IMR-90 (cell line): ENCODE measurements around the gene CNTN5. TPM values are rescaled to one million over a fixed set of nuclear protein-coding genes. Genes with fewer than 3 reads are reported as not detected.

Source experiments
- ATAC-seq: fragments of 200-7000 bp; cut with Tn5 transposase; 2 replicates; pipeline ENCODE4 v1.9.1; 2020; ENCODE audit warnings: low read depth, mild to moderate bottlenecking, moderate library complexity
- BruUV-seq: library from RNA; stranded (reverse); fragments of 400-500 nt; replicated peaks from 2 replicates; lab custom pipeline; 2021; lab: Mats Ljungman, UMichigan
- CTCF ChIA-PET: fragments of 300-600 bp; formaldehyde crosslinking; extraction: SDS; loops from one replicate; lab custom pipeline; 2021; ENCODE audit warnings: antibody characterized with exemption; lab: Yijun Ruan, JAX
- POLR2A ChIA-PET: fragments of 300-600 bp; sonication (Branson Sonifier 250); formaldehyde crosslinking; loops from one replicate; lab custom pipeline; 2022; ENCODE audit warnings: antibody characterized with exemption; ENCODE audit not compliant: unreplicated experiment; lab: Charles Lee
- DNase-seq: peaks from one replicate; pipeline ENCODE4 v3.0.0; 2013
- H2AFZ ChIP-seq: replicated peaks from 2 replicates; pipeline ENCODE3; 2013; ENCODE audit warnings: low read length, mild to moderate bottlenecking; ENCODE audit not compliant: poor library complexity
- H2AK5ac ChIP-seq: 2 replicates; pipeline ENCODE4 v1.6.1; 2013; ENCODE audit warnings: low read depth, low read length, inconsistent platforms
- H2AK9ac ChIP-seq: replicated peaks from 2 replicates; pipeline ENCODE3; 2013; ENCODE audit warnings: mild to moderate bottlenecking, low read depth, low read length, moderate library complexity; ENCODE audit not compliant: poor library complexity
- H2BK120ac ChIP-seq: 2 replicates; pipeline ENCODE4 v1.6.1; 2013; ENCODE audit warnings: low read depth, low read length, inconsistent platforms
- H2BK15ac ChIP-seq: 3 replicates; pipeline ENCODE4 v1.6.1; 2013; ENCODE audit warnings: low read depth, low read length, inconsistent platforms
- H2BK20ac ChIP-seq: 2 replicates; pipeline ENCODE4 v1.6.1; 2013; ENCODE audit warnings: low read depth, mild to moderate bottlenecking, inconsistent platforms, low read length, moderate library complexity
- H2BK5ac ChIP-seq: 2 replicates; pipeline ENCODE4 v1.6.1; 2013; ENCODE audit warnings: mild to moderate bottlenecking, low read depth, low read length, inconsistent platforms; ENCODE audit not compliant: poor library complexity, severe bottlenecking
- H3K14ac ChIP-seq: replicated peaks from 2 replicates; pipeline ENCODE4 v1.6.1; 2013; ENCODE audit warnings: low read depth, low read length, inconsistent platforms
- H3K18ac ChIP-seq: 2 replicates; pipeline ENCODE4 v1.6.1; 2013; ENCODE audit warnings: low read depth, low read length, control low read depth
- H3K23ac ChIP-seq: 2 replicates; pipeline ENCODE4 v1.6.1; 2013; ENCODE audit warnings: low read depth, low read length, inconsistent platforms
- H3K27ac ChIP-seq: 2 replicates; pipeline ENCODE4 v1.5.1; 2013; ENCODE audit warnings: mild to moderate bottlenecking, control low read depth, low read length; ENCODE audit not compliant: insufficient read depth
- H3K27me3 ChIP-seq: 2 replicates; pipeline ENCODE4 v1.6.1; 2013; ENCODE audit warnings: low read length; ENCODE audit not compliant: control insufficient read depth, insufficient read depth
- H3K36me3 ChIP-seq: 2 replicates; pipeline ENCODE4 v1.6.1; 2013; ENCODE audit warnings: low read length, mixed read lengths; ENCODE audit not compliant: control insufficient read depth, insufficient read depth
- H3K4ac ChIP-seq: 2 replicates; pipeline ENCODE4 v1.6.1; 2013; ENCODE audit warnings: low read depth, low read length, inconsistent platforms
- H3K4me1 ChIP-seq: 2 replicates; pipeline ENCODE4 v1.6.1; 2013; ENCODE audit warnings: low read length, mixed read lengths; ENCODE audit not compliant: control insufficient read depth, insufficient read depth
- H3K4me2 ChIP-seq: 2 replicates; pipeline ENCODE4 v1.6.1; 2013; ENCODE audit warnings: low read depth, mild to moderate bottlenecking, control low read depth, low read length, moderate library complexity
- H3K4me3 ChIP-seq: 2 replicates; pipeline ENCODE4 v1.5.1; 2013; ENCODE audit warnings: low read depth, mild to moderate bottlenecking, control low read depth, low read length, moderate library complexity; ENCODE audit not compliant: insufficient read depth
- H3K56ac ChIP-seq: 2 replicates; pipeline ENCODE4 v1.6.1; 2013; ENCODE audit warnings: low read length, inconsistent platforms; ENCODE audit not compliant: insufficient read depth; ENCODE audit errors: extremely low read depth
- H3K79me1 ChIP-seq, 2 experiments: 2 replicates each; pipeline ENCODE4 v1.6.1; 2013; ENCODE audit warnings: low read length in 2 of 2, inconsistent platforms in 1 of 2, low read depth in 1 of 2
- H3K9ac ChIP-seq: 2 replicates; pipeline ENCODE4 v1.6.1; 2013; ENCODE audit warnings: low read depth, low read length, control low read depth
- H3K9me1 ChIP-seq: 2 replicates; pipeline ENCODE4 v1.6.1; 2013; ENCODE audit warnings: low read length, inconsistent platforms; ENCODE audit not compliant: insufficient read depth
- H3K9me3 ChIP-seq: 2 replicates; pipeline ENCODE4 v1.6.1; 2013; ENCODE audit warnings: low read length; ENCODE audit not compliant: control insufficient read depth, insufficient read depth
- H4K20me1 ChIP-seq: 2 replicates; pipeline ENCODE4 v1.6.1; 2013; ENCODE audit warnings: low read length, inconsistent platforms; ENCODE audit not compliant: insufficient read depth
- H4K5ac ChIP-seq: 2 replicates; pipeline ENCODE4 v1.6.1; 2013; ENCODE audit warnings: mild to moderate bottlenecking, low read depth, low read length, control low read depth
- H4K8ac ChIP-seq, 2 experiments: 2 replicates each; pipeline ENCODE4 v1.6.1; 2013; ENCODE audit warnings: low read depth in 2 of 2, low read length in 2 of 2, control low read depth in 1 of 2, inconsistent platforms in 1 of 2
- H4K91ac ChIP-seq: 2 replicates; pipeline ENCODE4 v1.6.1; 2013; ENCODE audit warnings: low read depth, low read length, inconsistent platforms; ENCODE audit not compliant: insufficient read depth
- BHLHE40 ChIP-seq: fragments of 150-350 bp; IDR thresholded peaks from 2 replicates; pipeline ENCODE4 v1.6.1; 2016; ENCODE audit warnings: mild to moderate bottlenecking, low read depth, low read length
- CEBPB ChIP-seq: IDR thresholded peaks from 2 replicates; pipeline ENCODE4 v1.6.1; 2012; ENCODE audit warnings: low read depth, low read length, improper control_type of control experiment
- CHD1 ChIP-seq: IDR thresholded peaks from 2 replicates; pipeline ENCODE4 v1.6.1; 2012; ENCODE audit warnings: low read depth, low read length, improper control_type of control experiment
- CTCF ChIP-seq: conservative IDR thresholded peaks from 2 replicates; pipeline ENCODE4 v1.5.1; 2012; ENCODE audit warnings: mild to moderate bottlenecking, low read depth, low read length, improper control_type of control experiment
- ELK1 ChIP-seq: fragments of 150-350 bp; IDR thresholded peaks from 2 replicates; pipeline ENCODE4 v1.6.1; 2016; ENCODE audit warnings: low read depth, mild to moderate bottlenecking, low read length, moderate library complexity, borderline replicate concordance
- FOS ChIP-seq: fragments of 150-350 bp; IDR thresholded peaks from 2 replicates; pipeline ENCODE4 v1.6.1; 2016; ENCODE audit warnings: low read depth, low read length
- MAFK ChIP-seq: IDR thresholded peaks from 2 replicates; pipeline ENCODE4 v1.6.1; 2012; ENCODE audit warnings: low read depth, low read length, improper control_type of control experiment
- MAZ ChIP-seq: IDR thresholded peaks from 2 replicates; pipeline ENCODE4 v1.6.1; 2012; ENCODE audit warnings: low read depth, mild to moderate bottlenecking, low read length, improper control_type of control experiment, moderate library complexity, borderline replicate concordance
- MXI1 ChIP-seq: IDR thresholded peaks from 2 replicates; pipeline ENCODE4 v1.6.1; 2012; ENCODE audit warnings: low read depth, mild to moderate bottlenecking, low read length, moderate library complexity, borderline replicate concordance
- NFE2L2 ChIP-seq: fragments of 150-350 bp; IDR thresholded peaks from 2 replicates; pipeline ENCODE4 v1.6.1; 2016; ENCODE audit warnings: low read depth, mild to moderate bottlenecking, low read length
- RAD21 ChIP-seq: IDR thresholded peaks from 2 replicates; pipeline ENCODE4 v1.6.1; 2012; ENCODE audit warnings: low read length, improper control_type of control experiment
- RCOR1 ChIP-seq: IDR thresholded peaks from 2 replicates; pipeline ENCODE4 v1.6.1; 2012; ENCODE audit warnings: mild to moderate bottlenecking, low read length, improper control_type of control experiment; ENCODE audit not compliant: insufficient replicate concordance
- RFX5 ChIP-seq: IDR thresholded peaks from 2 replicates; pipeline ENCODE4 v1.8.0; 2012; ENCODE audit warnings: low read depth, mild to moderate bottlenecking, low read length, moderate library complexity
- SMC3 ChIP-seq: fragments of 150-350 bp; IDR thresholded peaks from 2 replicates; pipeline ENCODE4 v1.6.1; 2016; ENCODE audit warnings: low read depth, mild to moderate bottlenecking, antibody characterized with exemption, low read length, moderate library complexity
- WGBS, 2 experiments: methylation state at CpG; one replicate each; pipeline versions ENCODE4 v1.1.5 to v1.1.7; 2013; ENCODE audit warnings: missing lambda C conversion rate in 2 of 2; ENCODE audit not compliant: insufficient read length in 1 of 2; ENCODE audit errors: extremely low coverage in 2 of 2; 5-methylcytosine and 5-hydroxymethylcytosine counted together
- dilution Hi-C: fragments of 300-500 bp; cut with HindIII; formaldehyde crosslinking; loops from one replicate; pipeline ENCODE4 v1.14.3; 2018; ENCODE audit warnings: low sequenced_read_pairs; ENCODE audit not compliant: unreplicated experiment
- in situ Hi-C: fragments of 300-500 bp; cut with MboI; formaldehyde crosslinking; loops from 3 replicates; pipeline ENCODE4 v1.14.3; 2019; ENCODE audit warnings: low sequenced_read_pairs, inconsistent platforms, mixed read lengths
- intact Hi-C: fragments of 100-400 bp; cut with micrococcal nuclease; formaldehyde crosslinking; loops from 2 replicates; pipeline ENCODE4 v1.10.0; 2022
- polyA plus RNA-seq, 3 experiments: library from polyadenylated mRNA; depleted of rRNA; stranded (reverse); fragments of >200 nt; gene quantifications; 2 replicates each; pipeline ENCODE4 v1.2.3, GENCODE V29; 2012; ENCODE audit warnings: low replicate concordance in 1 of 3
- total RNA-seq: library from RNA; depleted of rRNA; stranded (reverse); fragments of >200 nt; gene quantifications from 2 replicates; pipeline ENCODE4 v1.2.3, GENCODE V29; 2012

CNTN5 gene
- total and polyA plus RNA-seq, 2 of the 4 experiments (the other 2 are of a cell fraction) = not detected

GRCh38 chr11:99068832-99069231 is 48.1 kb downstream of the CNTN5 start:
- no CpG with 5 or more reads among the region's 2 CpGs for WGBS, 2 experiments
- no peak overlapping the region for H3K18ac ChIP-seq

More at GRCh38 chr11:99068832-99069231, 48.1 kb downstream of the CNTN5 start:
- DNase-seq = no peak
- Histone ChIP-seq H2BK15ac (no peak overlapping the region), H4K8ac (no peak overlapping the region), H3K36me3 (no peaks in the 10 kb centered on the region), H4K5ac (no peak overlapping the region), H2AFZ (no peak overlapping the region), H3K56ac (no peak overlapping the region), H3K27me3 (no peaks in the 10 kb centered on the region), H3K9me3 (no peaks in the 10 kb centered on the region), H3K79me1 (no peaks in the 10 kb centered on the region), H3K9me1 (no peaks in the 10 kb centered on the region), H3K14ac (no peak overlapping the region), H4K20me1 (no peaks in the 10 kb centered on the region), H4K91ac (no peak overlapping the region), H2AK9ac (no peak overlapping the region), H3K4me1 (no peaks in the 10 kb centered on the region), H3K9ac (no peak overlapping the region), H2BK20ac (no peak overlapping the region), H2AK5ac (no peak overlapping the region), H3K4me2 (no peak overlapping the region), H2BK120ac (no peak overlapping the region), H3K27ac (no peak overlapping the region), H3K4ac (no peak overlapping the region), H2BK5ac (no peak overlapping the region), H3K4me3 (no peak overlapping the region), H3K23ac (no peak overlapping the region)
- in situ Hi-C loops = no loop called here
- ATAC-seq = no peak
- intact Hi-C loops = no loop called here
- POLR2A ChIA-PET = no interaction called here
- CTCF ChIA-PET = interaction anchor here (0.6 kb wide), 1 partner anchor 770 kb away, joined by 3 read pairs; no protein-coding TSS in a partner anchor
- dilution Hi-C loops = no loop called here
- TF ChIP-seq NFE2L2 (no peak), ELK1 (no peak), BHLHE40 (no peak), SMC3 (no peak), MXI1 (no peak), RCOR1 (no peak), RFX5 (no peak), CEBPB (no peak), RAD21 (no peak), MAZ (no peak), CTCF (no peak), FOS (no peak), MAFK (no peak), CHD1 (no peak)
- BruUV-seq = no TSS peak
